HG03432 (cell line): Measurements from ENCODE around the gene PRELID3B.

Experiments
- ATAC-seq: cut with Tn5 transposase; IDR thresholded peaks from one replicate; pipeline ENCODE4 v1.9.1; 2021; ENCODE audit warnings: mild to moderate bottlenecking, moderate library complexity; ENCODE audit not compliant: unreplicated experiment

Gene PRELID3B

GRCh38 chr20:58996226-58996611 lies 46.4 kb downstream of the PRELID3B start:
- ATAC-seq = no peak

GRCh38 chr20:58995461-58996225 lies 46.9 kb downstream of the PRELID3B start:
- no peak for ATAC-seq

- no peak for ATAC-seq
These were observed 48.0 kb downstream of the PRELID3B start for GRCh38 chr20:58994390-58995159.

- ATAC-seq = no peak
These were observed 49.0 kb downstream of the PRELID3B start for GRCh38 chr20:58993332-58994248.

- ATAC-seq = no peak
These were observed 49.7 kb downstream of the PRELID3B start for GRCh38 chr20:58992911-58993310.

GRCh38 chr20:58991715-58992114 lies 50.9 kb downstream of the PRELID3B start:
- ATAC-seq = no peak

GRCh38 chr20:58990651-58991445 lies 51.7 kb downstream of the PRELID3B start:
- no peak for ATAC-seq

GRCh38 chr20:58989196-58989595 lies 53.4 kb downstream of the PRELID3B start:
- ATAC-seq = no peak

GRCh38 chr20:58988565-58988882 lies 54.1 kb downstream of the PRELID3B start:
- ATAC-seq = no peak

- ATAC-seq = no peak
These were observed 54.6 kb downstream of the PRELID3B start for GRCh38 chr20:58987790-58988564.

GRCh38 chr20:58986968-58987517 lies 55.5 kb downstream of the PRELID3B start:
- ATAC-seq = no peak

GRCh38 chr20:58986286-58986967 lies 56.2 kb downstream of the PRELID3B start:
- no peak for ATAC-seq

GRCh38 chr20:58985656-58986055 lies 56.9 kb downstream of the PRELID3B start:
- no peak for ATAC-seq

- ATAC-seq = no peak
These were observed 57.9 kb downstream of the PRELID3B start for GRCh38 chr20:58984691-58985090.
